AG09319 (cell line): Measurements from ENCODE around the gene GRN.

Experiments
- DNase-seq: peaks from one replicate; pipeline ENCODE4 v3.0.0-alpha.2; 2010; ENCODE audit warnings: low read depth; ENCODE audit errors: extremely low read depth
- TF ChIP-seq, protein P1 (sequence below): IDR thresholded peaks from 2 replicates; pipeline ENCODE4 v1.5.1; 2011; ENCODE audit warnings: low read depth, mild to moderate bottlenecking, inconsistent platforms, low read length, moderate library complexity

Gene GRN

DNA sequence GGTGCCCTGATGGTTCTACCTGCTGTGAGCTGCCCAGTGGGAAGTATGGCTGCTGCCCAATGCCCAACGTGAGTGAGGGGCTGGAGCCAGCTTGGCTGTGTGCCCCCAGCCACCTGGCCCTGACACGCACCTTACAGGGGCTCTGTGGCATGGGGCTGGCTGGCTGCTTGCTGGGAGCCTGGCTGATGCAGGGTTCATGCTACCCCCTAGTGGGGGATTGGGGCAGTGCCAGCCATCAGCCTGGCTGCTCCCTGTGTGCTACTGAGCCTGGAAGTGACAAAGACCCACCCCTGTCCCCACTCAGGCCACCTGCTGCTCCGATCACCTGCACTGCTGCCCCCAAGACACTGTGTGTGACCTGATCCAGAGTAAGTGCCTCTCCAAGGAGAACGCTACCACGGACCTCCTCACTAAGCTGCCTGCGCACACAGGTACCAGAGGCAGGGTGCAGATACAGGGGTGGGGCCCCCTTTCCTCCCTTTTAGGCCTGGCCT is 5.7 kb downstream of the GRN start:
- TF ChIP-seq, protein P1, sequence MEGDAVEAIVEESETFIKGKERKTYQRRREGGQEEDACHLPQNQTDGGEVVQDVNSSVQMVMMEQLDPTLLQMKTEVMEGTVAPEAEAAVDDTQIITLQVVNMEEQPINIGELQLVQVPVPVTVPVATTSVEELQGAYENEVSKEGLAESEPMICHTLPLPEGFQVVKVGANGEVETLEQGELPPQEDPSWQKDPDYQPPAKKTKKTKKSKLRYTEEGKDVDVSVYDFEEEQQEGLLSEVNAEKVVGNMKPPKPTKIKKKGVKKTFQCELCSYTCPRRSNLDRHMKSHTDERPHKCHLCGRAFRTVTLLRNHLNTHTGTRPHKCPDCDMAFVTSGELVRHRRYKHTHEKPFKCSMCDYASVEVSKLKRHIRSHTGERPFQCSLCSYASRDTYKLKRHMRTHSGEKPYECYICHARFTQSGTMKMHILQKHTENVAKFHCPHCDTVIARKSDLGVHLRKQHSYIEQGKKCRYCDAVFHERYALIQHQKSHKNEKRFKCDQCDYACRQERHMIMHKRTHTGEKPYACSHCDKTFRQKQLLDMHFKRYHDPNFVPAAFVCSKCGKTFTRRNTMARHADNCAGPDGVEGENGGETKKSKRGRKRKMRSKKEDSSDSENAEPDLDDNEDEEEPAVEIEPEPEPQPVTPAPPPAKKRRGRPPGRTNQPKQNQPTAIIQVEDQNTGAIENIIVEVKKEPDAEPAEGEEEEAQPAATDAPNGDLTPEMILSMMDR = peak; percentile 78
- no peak for DNase-seq

DNA sequence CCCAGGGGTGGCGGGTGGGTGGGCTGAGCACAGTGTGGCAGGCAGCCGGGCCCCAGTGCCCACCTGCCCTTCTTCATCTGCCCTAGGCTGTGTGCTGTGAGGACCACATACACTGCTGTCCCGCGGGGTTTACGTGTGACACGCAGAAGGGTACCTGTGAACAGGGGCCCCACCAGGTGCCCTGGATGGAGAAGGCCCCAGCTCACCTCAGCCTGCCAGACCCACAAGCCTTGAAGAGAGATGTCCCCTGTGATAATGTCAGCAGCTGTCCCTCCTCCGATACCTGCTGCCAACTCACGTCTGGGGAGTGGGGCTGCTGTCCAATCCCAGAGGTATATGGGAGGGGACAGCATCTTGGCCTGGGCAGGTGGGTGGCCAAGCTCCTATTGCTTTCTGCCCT is 6.4 kb downstream of the GRN start:
- TF ChIP-seq, protein P1 = no peak

DNA sequence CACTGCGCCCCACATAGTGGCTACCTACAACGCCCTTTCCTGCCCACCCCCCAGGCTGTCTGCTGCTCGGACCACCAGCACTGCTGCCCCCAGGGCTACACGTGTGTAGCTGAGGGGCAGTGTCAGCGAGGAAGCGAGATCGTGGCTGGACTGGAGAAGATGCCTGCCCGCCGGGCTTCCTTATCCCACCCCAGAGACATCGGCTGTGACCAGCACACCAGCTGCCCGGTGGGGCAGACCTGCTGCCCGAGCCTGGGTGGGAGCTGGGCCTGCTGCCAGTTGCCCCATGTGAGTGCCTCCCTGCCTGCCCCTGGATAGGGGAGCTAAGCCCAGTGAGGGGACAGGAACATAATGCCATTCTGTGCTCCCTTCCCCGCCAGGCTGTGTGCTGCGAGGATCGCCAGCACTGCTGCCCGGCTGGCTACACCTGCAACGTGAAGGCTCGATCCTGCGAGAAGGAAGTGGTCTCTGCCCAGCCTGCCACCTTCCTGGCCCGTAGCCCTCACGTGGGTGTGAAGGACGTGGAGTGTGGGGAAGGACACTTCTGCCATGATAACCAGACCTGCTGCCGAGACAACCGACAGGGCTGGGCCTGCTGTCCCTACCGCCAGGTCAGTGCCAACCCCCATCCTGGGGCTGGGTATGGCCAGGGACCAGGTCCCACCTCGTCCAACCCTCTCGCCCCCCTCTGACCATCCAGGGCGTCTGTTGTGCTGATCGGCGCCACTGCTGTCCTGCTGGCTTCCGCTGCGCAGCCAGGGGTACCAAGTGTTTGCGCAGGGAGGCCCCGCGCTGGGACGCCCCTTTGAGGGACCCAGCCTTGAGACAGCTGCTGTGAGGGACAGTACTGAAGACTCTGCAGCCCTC is 7.1 kb downstream of the GRN start:
- TF ChIP-seq, protein P1 = no peak
- no peak for DNase-seq

More for the DNA sequence above, 6.4 kb downstream of the GRN start:
- no peak for DNase-seq

DNA sequence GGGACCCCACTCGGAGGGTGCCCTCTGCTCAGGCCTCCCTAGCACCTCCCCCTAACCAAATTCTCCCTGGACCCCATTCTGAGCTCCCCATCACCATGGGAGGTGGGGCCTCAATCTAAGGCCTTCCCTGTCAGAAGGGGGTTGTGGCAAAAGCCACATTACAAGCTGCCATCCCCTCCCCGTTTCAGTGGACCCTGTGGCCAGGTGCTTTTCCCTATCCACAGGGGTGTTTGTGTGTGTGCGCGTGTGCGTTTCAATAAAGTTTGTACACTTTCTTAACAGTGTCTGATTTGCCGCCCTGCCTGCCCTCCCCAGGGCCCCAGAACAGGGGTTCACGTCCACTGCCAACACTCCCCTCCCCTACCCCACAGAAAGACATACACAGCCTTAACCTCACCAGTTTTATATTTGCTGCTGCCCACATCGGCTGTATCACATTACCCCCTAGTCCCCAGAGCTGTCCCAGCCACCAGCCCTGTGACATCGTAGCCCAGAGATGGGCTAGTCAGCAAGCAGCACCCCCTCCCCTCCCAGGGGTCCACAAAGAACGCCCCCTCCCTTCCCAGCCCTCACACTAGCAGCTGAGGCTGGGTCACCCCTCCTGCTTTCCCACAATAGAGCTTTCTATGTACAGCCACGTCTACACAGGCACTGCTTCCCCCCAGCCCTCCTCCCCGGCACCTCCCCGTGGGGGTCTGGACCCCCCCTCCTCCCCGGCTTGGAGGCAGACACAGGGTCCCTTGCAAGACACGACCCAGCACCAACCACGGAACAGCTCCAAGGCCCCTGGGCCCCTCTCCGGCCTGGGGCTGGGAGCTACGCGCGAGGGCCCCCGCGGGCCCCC is 7.9 kb downstream of the GRN start:
- TF ChIP-seq, protein P1 = no peak
- no peak for DNase-seq

DNA sequence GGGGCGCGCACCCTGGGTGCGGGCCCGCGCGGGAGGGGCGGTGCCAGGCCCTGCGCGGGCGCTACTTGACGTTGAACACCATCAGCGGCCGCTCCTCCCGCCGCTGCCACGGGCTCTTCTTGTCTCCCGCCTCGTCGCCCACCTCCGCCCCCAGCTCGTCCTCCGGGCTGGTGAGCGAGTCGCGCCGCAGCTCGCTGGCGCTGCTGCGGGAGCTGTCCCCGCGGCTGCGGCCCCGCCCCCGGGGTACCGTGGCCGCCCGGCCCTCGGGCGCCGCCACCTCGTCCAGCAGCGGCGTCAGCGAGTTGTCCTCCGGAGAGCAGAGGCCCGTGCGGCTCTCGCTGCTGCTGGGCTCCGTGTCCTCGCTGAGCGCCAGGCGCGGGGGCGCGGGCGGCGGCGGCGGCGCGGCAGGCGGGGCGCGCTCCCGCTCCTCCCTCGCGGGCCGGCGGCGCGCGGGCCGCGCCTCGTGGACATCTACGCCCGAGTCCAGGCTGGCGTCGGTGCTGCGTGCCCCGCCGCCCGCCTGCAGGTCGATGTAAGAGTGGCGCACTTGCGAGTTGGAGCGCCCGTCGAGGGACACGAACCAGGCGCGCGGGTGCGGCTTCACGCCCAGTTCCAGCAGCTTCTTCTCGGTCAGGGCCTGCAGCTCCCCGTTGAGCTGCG is 8.7 kb downstream of the GRN start:
- TF ChIP-seq, protein P1 = no peak
- no peak for DNase-seq

DNA sequence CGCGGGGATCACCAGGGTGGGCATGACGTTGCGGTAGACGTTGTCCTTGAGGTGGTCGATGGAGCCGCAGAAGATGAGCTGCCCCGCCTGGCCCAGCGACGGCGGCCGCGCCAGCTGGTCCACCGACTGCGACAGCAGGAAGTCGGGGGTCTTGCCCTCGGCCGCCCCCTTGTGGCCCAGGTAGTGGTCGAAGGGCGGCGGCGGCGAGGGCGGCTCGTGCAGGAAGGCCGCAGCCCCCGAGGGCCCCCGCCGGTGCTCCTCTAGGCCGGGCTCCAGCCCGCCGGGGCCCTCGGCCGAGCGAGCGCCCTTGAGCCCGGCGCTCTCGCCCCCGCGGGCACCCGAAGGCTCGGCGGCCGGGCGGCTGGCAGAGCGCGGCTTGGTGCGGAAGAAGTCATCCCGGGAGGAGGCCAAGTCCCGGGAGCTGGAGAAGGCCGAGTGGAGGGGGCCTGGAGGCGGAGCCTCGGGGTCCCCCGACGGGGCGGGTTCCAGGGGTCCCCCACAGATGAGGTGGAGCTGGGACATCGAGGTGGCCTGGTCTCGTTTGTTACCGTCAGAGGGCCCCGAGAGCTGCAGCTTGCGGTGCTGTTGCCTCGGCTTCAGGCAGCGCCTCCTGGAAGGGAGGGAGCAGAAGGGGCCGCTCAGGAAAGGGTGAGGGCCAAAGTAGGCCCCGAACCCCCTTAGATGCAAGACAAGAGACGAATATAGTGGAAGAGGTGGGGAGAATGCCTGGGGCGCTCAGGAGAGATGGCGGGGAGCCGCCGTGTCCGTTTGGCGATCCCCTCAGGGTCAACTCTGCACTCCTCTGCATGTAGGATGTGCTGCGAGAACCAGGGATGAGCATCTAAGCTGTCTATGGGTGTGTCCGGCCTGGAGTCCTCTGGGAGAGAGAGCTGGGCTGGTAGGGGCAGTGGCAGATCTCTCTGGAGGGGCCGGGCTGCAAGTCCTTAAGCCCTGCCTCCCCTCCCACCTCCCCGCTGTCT is 9.8 kb downstream of the GRN start:
- no peak for DNase-seq
- TF ChIP-seq, protein P1 = peak; percentile 24
